HepG2 (cell line): Measurements from ENCODE around the gene CYB561. TPM values are rescaled to one million over a fixed set of nuclear protein-coding genes. Genes with fewer than 3 reads are reported as not detected.
A peak's percentile ranks its signal among the peaks of the same experiment; 100 is the strongest.

Experiments
- AGO2 ChIP-seq: fragments of 200-400 bp; formaldehyde crosslinking; optimal IDR thresholded peaks from 2 replicates; pipeline ENCODE3; 2017; ENCODE audit warnings: mild to moderate bottlenecking, low read depth, low read length, moderate library complexity
- BHLHE40 ChIP-seq: IDR thresholded peaks from 2 replicates; pipeline ENCODE4 v1.6.1; 2011; ENCODE audit warnings: low read length, improper control_type of control experiment
- FOXK1 ChIP-seq: sonication (generic); formaldehyde crosslinking; IDR thresholded peaks from 2 replicates; pipeline ENCODE4 v1.4.0; 2020; ENCODE audit warnings: low read depth, missing genetic modification reagents, borderline replicate concordance
- KLF6 ChIP-seq: IDR thresholded peaks from 2 replicates; pipeline ENCODE4 v1.8.0; 2016; ENCODE audit warnings: missing biosample characterization, missing genetic modification reagents
- MAFF ChIP-seq: IDR thresholded peaks from 2 replicates; pipeline ENCODE4 v1.6.1; 2011; ENCODE audit warnings: low read depth, low read length, improper control_type of control experiment
- MIXL1 ChIP-seq: IDR thresholded peaks from 2 replicates; pipeline ENCODE4 v1.6.1; 2016
- NCOA5 ChIP-seq: sonication (generic); formaldehyde crosslinking; IDR thresholded peaks from 2 replicates; pipeline ENCODE4 v1.4.0; 2020; ENCODE audit warnings: missing genetic modification reagents
- PAWR ChIP-seq: sonication (generic); formaldehyde crosslinking; IDR thresholded peaks from 2 replicates; pipeline ENCODE4 v1.4.0; 2020; ENCODE audit warnings: missing genetic modification reagents, mild to moderate bottlenecking, borderline replicate concordance
- RCOR2 ChIP-seq: IDR thresholded peaks from 2 replicates; pipeline ENCODE4 v1.6.1; 2016; ENCODE audit warnings: missing biosample characterization, missing genetic modification reagents
- SNAPC2 ChIP-seq: sonication (generic); formaldehyde crosslinking; IDR thresholded peaks from 2 replicates; pipeline ENCODE4 v1.8.1; 2022; ENCODE audit warnings: mild to moderate bottlenecking, missing genetic modification reagents
- ZNF484 ChIP-seq: sonication (generic); formaldehyde crosslinking; IDR thresholded peaks from 2 replicates; pipeline ENCODE4 v1.5.1; 2020; ENCODE audit warnings: mild to moderate bottlenecking, low read depth, missing genetic modification reagents, borderline replicate concordance
- ZNF598 ChIP-seq: sonication (generic); formaldehyde crosslinking; IDR thresholded peaks from 2 replicates; pipeline ENCODE4 v1.5.1; 2020; ENCODE audit warnings: mild to moderate bottlenecking, missing genetic modification reagents, borderline replicate concordance
- ZNF788 ChIP-seq: sonication (generic); formaldehyde crosslinking; IDR thresholded peaks from 2 replicates; pipeline ENCODE4 v1.5.0; 2020; ENCODE audit warnings: mild to moderate bottlenecking, missing genetic modification reagents, borderline replicate concordance
- polyA plus RNA-seq, 8 experiments: library from polyadenylated mRNA; depleted of rRNA in 3 of 8; stranded (reverse) in 7 of 8; unstranded in 1 of 8; fragments of >200 nt; fragmentation: Illumina TruSeq in 4 of 8; extraction: Trizol in 4 of 8; gene quantifications; 2 replicates each; pipeline versions ENCODE4 v1.2.1 to v1.2.3, GENCODE V29; 2011 to 2016; ENCODE audit warnings: low read depth in 4 of 8, missing spikeins in 1 of 8, mixed read lengths in 1 of 8; ENCODE audit not compliant: insufficient read depth in 1 of 8
- total RNA-seq, 5 experiments: library from RNA; depleted of rRNA; stranded (reverse); fragments of >200 nt; fragmentation: Illumina TruSeq; extraction: Trizol; gene quantifications; 2 replicates each; pipeline ENCODE4 v1.2.3, GENCODE V29; 2016; ENCODE audit warnings: low read depth in 1 of 5
- TF ChIP-seq, protein P1 (sequence below): IDR thresholded peaks from 2 replicates; pipeline ENCODE4 v1.6.1; 2016; ENCODE audit warnings: missing genetic modification reagents, missing compliant biosample characterization
- TF ChIP-seq, protein P2 (sequence below): IDR thresholded peaks from 2 replicates; pipeline ENCODE4 v1.6.1; 2018; ENCODE audit warnings: missing genetic modification reagents, mild to moderate bottlenecking, missing compliant biosample characterization
- TF ChIP-seq, protein P3 (sequence below): IDR thresholded peaks from 2 replicates; pipeline ENCODE4 v1.6.1; 2012; ENCODE audit warnings: inconsistent platforms
- TF ChIP-seq, protein P4 (sequence below): sonication (generic); formaldehyde crosslinking; IDR thresholded peaks from 2 replicates; pipeline ENCODE4 v1.4.0; 2020; ENCODE audit warnings: missing genetic modification reagents, borderline replicate concordance
- TF ChIP-seq, protein P5 (sequence below), 2 experiments: fragments of 450-650 bp in 1 of 2; sonication (generic) in 1 of 2; formaldehyde crosslinking in 1 of 2; IDR thresholded peaks; 2 replicates each; pipeline versions ENCODE4 v1.6.1 to v1.8.0; 2016 to 2022; ENCODE audit warnings: antibody characterized with exemption in 1 of 2, mild to moderate bottlenecking in 1 of 2, missing genetic modification reagents in 1 of 2

Gene CYB561
- total and polyA plus RNA-seq, 2 of the 13 experiments (the other 11 are each of a cell fraction or from before 2014, with no cell fraction given): 1.5 to 6.7 TPM

DNA sequence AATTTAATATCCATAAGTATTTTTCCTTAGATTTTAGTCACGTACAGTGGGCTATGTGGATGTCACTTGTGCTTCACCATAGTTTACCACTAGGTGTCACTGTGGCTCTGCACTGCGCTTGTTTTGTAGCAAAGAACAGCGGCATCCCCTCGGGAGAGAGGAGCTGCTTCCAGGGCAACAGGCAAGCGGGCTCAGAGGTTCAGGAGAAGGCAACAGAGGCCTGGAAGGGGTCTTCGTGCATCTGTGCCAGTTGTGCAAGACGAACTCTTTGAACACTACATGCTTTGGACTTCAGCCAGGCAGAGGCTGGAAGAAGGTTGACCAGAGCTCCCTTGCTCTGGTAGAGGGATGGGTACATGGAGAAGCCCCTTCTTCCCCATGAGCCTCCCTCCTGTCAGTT, 20.6 kb downstream of the CYB561 start (continued):
- peak; percentile 49; the same call in 1 of the 2 replicates for TF ChIP-seq FOXK1 (CRISPR knock-in tag)
- TF ChIP-seq RCOR2 (CRISPR knock-in tag): no peak
- TF ChIP-seq KLF6 (CRISPR knock-in tag): no peak
- TF ChIP-seq, protein P1, sequence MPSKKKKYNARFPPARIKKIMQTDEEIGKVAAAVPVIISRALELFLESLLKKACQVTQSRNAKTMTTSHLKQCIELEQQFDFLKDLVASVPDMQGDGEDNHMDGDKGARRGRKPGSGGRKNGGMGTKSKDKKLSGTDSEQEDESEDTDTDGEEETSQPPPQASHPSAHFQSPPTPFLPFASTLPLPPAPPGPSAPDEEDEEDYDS: peak; percentile 43; the same call in 1 of the 2 replicates
- TF ChIP-seq, protein P2, sequence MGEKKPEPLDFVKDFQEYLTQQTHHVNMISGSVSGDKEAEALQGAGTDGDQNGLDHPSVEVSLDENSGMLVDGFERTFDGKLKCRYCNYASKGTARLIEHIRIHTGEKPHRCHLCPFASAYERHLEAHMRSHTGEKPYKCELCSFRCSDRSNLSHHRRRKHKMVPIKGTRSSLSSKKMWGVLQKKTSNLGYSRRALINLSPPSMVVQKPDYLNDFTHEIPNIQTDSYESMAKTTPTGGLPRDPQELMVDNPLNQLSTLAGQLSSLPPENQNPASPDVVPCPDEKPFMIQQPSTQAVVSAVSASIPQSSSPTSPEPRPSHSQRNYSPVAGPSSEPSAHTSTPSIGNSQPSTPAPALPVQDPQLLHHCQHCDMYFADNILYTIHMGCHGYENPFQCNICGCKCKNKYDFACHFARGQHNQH (CRISPR knock-in tag): peak; percentile 60; the same call in 1 of the 2 replicates
- TF ChIP-seq PAWR (CRISPR knock-in tag): no peak
- TF ChIP-seq, protein P3, sequence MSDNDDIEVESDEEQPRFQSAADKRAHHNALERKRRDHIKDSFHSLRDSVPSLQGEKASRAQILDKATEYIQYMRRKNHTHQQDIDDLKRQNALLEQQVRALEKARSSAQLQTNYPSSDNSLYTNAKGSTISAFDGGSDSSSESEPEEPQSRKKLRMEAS: no peak
- TF ChIP-seq, protein P4, sequence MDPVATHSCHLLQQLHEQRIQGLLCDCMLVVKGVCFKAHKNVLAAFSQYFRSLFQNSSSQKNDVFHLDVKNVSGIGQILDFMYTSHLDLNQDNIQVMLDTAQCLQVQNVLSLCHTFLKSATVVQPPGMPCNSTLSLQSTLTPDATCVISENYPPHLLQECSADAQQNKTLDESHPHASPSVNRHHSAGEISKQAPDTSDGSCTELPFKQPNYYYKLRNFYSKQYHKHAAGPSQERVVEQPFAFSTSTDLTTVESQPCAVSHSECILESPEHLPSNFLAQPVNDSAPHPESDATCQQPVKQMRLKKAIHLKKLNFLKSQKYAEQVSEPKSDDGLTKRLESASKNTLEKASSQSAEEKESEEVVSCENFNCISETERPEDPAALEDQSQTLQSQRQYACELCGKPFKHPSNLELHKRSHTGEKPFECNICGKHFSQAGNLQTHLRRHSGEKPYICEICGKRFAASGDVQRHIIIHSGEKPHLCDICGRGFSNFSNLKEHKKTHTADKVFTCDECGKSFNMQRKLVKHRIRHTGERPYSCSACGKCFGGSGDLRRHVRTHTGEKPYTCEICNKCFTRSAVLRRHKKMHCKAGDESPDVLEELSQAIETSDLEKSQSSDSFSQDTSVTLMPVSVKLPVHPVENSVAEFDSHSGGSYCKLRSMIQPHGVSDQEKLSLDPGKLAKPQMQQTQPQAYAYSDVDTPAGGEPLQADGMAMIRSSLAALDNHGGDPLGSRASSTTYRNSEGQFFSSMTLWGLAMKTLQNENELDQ (CRISPR knock-in tag): no peak
- peak; percentile 27; the same call in 1 of the 2 replicates for TF ChIP-seq BHLHE40
- TF ChIP-seq, protein P5, sequence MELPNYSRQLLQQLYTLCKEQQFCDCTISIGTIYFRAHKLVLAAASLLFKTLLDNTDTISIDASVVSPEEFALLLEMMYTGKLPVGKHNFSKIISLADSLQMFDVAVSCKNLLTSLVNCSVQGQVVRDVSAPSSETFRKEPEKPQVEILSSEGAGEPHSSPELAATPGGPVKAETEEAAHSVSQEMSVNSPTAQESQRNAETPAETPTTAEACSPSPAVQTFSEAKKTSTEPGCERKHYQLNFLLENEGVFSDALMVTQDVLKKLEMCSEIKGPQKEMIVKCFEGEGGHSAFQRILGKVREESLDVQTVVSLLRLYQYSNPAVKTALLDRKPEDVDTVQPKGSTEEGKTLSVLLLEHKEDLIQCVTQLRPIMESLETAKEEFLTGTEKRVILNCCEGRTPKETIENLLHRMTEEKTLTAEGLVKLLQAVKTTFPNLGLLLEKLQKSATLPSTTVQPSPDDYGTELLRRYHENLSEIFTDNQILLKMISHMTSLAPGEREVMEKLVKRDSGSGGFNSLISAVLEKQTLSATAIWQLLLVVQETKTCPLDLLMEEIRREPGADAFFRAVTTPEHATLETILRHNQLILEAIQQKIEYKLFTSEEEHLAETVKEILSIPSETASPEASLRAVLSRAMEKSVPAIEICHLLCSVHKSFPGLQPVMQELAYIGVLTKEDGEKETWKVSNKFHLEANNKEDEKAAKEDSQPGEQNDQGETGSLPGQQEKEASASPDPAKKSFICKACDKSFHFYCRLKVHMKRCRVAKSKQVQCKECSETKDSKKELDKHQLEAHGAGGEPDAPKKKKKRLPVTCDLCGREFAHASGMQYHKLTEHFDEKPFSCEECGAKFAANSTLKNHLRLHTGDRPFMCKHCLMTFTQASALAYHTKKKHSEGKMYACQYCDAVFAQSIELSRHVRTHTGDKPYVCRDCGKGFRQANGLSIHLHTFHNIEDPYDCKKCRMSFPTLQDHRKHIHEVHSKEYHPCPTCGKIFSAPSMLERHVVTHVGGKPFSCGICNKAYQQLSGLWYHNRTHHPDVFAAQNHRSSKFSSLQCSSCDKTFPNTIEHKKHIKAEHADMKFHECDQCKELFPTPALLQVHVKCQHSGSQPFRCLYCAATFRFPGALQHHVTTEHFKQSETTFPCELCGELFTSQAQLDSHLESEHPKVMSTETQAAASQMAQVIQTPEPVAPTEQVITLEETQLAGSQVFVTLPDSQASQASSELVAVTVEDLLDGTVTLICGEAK (IDR thresholded peaks at IDR 0.05): no peak
- TF ChIP-seq, protein P5 (CRISPR knock-in tag; IDR thresholded peaks at IDR 0.05): no peak
- TF ChIP-seq ZNF484 (CRISPR knock-in tag): no peak
- TF ChIP-seq ZNF598 (CRISPR knock-in tag): peak; percentile 49; the same call in 1 of the 2 replicates
- no peak for TF ChIP-seq NCOA5 (CRISPR knock-in tag)
- no peak for TF ChIP-seq SNAPC2
- no peak for TF ChIP-seq ZNF788 (CRISPR knock-in tag)
- TF ChIP-seq MIXL1 (CRISPR knock-in tag): 0 out of 2 replicates have a peak, but pooled peaks have one; percentile 66
- no peak for TF ChIP-seq AGO2
- TF ChIP-seq MAFF: no peak
